SK-N-SH (cell line): Measurements from ENCODE around the gene OGDHL.

Source experiments
- FOSL2 ChIP-seq: IDR thresholded peaks from 2 replicates; pipeline ENCODE4 v1.4.0; 2012; ENCODE audit warnings: low read depth, mild to moderate bottlenecking, moderate library complexity, borderline replicate concordance
- FOXM1 ChIP-seq: IDR thresholded peaks from 2 replicates; pipeline ENCODE4 v1.4.0; 2012; ENCODE audit warnings: low read depth, mild to moderate bottlenecking
- JUND ChIP-seq: IDR thresholded peaks from 2 replicates; pipeline ENCODE4 v1.4.0; 2012
- POLR2AphosphoS5 ChIP-seq: IDR thresholded peaks from 2 replicates; pipeline ENCODE4 v1.6.1; 2012; ENCODE audit warnings: low read depth, low read length
- RAD21 ChIP-seq: IDR thresholded peaks from 2 replicates; pipeline ENCODE4 v1.6.1; 2012; ENCODE audit warnings: mild to moderate bottlenecking, low read length
- RCOR1 ChIP-seq: fragments of 150-350 bp; IDR thresholded peaks from 2 replicates; pipeline ENCODE4 v1.6.1; 2017; ENCODE audit warnings: antibody characterized with exemption, low read length
- RFX5 ChIP-seq: IDR thresholded peaks from 2 replicates; pipeline ENCODE4 v1.6.1; 2012; ENCODE audit warnings: mild to moderate bottlenecking, improper control_type of control experiment, low read length
- SIN3A ChIP-seq: IDR thresholded peaks from 2 replicates; pipeline ENCODE4 v1.6.1; 2012; ENCODE audit warnings: low read depth, mild to moderate bottlenecking, low read length, moderate library complexity, borderline replicate concordance
- SMC3 ChIP-seq: IDR thresholded peaks from 2 replicates; pipeline ENCODE4 v1.6.1; 2012; ENCODE audit warnings: low read depth, low read length, improper control_type of control experiment
- TF ChIP-seq, protein P1 (sequence below): fragments of 200-600 bp; sonication (generic); IDR thresholded peaks from 2 replicates; pipeline ENCODE4 v1.6.1; 2017; ENCODE audit warnings: antibody characterized with exemption, mild to moderate bottlenecking, moderate library complexity
- TF ChIP-seq, protein P2 (sequence below): IDR thresholded peaks from 2 replicates; pipeline ENCODE4; 2012
- TF ChIP-seq, protein P3 (sequence below): IDR thresholded peaks from 2 replicates; pipeline ENCODE4 v1.4.0; 2012; ENCODE audit warnings: low read depth, borderline replicate concordance

DNA sequence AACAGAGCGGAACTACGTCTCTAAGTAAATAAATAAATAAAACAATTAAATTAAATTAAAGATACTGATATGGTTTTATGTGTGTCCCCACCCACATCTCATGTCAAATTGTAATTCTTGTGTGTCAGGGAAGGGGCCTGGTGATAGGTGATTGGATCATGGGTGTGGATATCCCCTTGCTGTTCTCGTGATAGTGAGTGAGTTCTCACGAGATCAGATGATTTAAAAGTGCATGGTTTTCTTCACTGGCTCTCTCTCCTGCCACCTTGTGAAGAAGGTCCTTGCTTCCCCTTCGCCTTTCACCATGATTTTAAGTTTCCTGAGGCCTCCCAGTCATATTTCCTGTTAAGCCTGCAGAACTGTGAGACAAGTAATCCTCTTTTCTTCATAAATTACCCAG, 29.0 kb upstream of the OGDHL start:
- TF ChIP-seq, protein P1, sequence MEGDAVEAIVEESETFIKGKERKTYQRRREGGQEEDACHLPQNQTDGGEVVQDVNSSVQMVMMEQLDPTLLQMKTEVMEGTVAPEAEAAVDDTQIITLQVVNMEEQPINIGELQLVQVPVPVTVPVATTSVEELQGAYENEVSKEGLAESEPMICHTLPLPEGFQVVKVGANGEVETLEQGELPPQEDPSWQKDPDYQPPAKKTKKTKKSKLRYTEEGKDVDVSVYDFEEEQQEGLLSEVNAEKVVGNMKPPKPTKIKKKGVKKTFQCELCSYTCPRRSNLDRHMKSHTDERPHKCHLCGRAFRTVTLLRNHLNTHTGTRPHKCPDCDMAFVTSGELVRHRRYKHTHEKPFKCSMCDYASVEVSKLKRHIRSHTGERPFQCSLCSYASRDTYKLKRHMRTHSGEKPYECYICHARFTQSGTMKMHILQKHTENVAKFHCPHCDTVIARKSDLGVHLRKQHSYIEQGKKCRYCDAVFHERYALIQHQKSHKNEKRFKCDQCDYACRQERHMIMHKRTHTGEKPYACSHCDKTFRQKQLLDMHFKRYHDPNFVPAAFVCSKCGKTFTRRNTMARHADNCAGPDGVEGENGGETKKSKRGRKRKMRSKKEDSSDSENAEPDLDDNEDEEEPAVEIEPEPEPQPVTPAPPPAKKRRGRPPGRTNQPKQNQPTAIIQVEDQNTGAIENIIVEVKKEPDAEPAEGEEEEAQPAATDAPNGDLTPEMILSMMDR, result no peak
- no peak for TF ChIP-seq RCOR1
- no peak for TF ChIP-seq FOXM1
- no peak for TF ChIP-seq RAD21
- TF ChIP-seq FOSL2, result no peak
- TF ChIP-seq, protein P2, sequence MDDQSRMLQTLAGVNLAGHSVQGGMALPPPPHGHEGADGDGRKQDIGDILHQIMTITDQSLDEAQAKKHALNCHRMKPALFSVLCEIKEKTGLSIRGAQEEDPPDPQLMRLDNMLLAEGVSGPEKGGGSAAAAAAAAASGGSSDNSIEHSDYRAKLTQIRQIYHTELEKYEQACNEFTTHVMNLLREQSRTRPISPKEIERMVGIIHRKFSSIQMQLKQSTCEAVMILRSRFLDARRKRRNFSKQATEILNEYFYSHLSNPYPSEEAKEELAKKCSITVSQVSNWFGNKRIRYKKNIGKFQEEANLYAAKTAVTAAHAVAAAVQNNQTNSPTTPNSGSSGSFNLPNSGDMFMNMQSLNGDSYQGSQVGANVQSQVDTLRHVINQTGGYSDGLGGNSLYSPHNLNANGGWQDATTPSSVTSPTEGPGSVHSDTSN, result no peak
- TF ChIP-seq SMC3, result no peak
- TF ChIP-seq JUND, result no peak
- TF ChIP-seq, protein P3, sequence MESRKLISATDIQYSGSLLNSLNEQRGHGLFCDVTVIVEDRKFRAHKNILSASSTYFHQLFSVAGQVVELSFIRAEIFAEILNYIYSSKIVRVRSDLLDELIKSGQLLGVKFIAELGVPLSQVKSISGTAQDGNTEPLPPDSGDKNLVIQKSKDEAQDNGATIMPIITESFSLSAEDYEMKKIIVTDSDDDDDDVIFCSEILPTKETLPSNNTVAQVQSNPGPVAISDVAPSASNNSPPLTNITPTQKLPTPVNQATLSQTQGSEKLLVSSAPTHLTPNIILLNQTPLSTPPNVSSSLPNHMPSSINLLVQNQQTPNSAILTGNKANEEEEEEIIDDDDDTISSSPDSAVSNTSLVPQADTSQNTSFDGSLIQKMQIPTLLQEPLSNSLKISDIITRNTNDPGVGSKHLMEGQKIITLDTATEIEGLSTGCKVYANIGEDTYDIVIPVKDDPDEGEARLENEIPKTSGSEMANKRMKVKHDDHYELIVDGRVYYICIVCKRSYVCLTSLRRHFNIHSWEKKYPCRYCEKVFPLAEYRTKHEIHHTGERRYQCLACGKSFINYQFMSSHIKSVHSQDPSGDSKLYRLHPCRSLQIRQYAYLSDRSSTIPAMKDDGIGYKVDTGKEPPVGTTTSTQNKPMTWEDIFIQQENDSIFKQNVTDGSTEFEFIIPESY, result no peak
- TF ChIP-seq RFX5, result no peak
- no peak for TF ChIP-seq POLR2AphosphoS5
- TF ChIP-seq SIN3A, result no peak
